ENCODE results near the gene GPR39. TPM values are rescaled to one million over a fixed set of nuclear protein-coding genes. Genes with fewer than 3 reads are reported as not detected.
"Not testable (repeated sequence)": the region's sequence is repeated elsewhere in the genome, so short reads cannot be mapped to it uniquely, and the experiment has no call there.

GPR39 gene
- total and polyA plus RNA-seq, 3 experiments from 2014 or later, result not detected

DNA sequence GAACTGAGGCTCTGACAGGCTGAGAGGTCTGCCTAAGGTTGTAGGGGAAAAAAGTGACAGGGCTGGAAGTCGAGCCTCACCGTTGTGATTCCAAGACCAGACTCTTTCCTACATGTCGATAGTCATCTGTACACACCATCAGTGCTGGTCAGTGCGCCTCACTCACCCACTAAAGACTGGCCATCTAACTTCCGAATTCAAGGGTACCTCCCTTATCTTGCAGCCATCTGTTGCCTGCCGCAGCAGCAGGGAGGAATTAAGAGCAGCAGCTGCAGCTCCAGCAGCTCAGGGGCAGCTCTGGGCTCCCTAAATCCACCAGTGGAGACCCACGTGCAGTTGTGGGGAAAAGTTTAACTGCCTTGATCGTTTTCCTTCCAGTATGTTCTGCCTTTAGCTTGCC lies 32.6 kb upstream of the GPR39 start:
- no peak overlapping the region for H3K27ac ChIP-seq (ENCODE audit: low read depth, low read length)
- H3K27me3 ChIP-seq (ENCODE audit: insufficient read depth, low read length, poor library complexity, severe bottlenecking), result no peaks in the 10 kb centered on the region
- H3K4me1 ChIP-seq (ENCODE audit: insufficient read depth, low read length), result no peaks in the 10 kb centered on the region
- no peaks in the 10 kb centered on the region for H3K9me3 ChIP-seq (ENCODE audit: low read length)
- Mint-ChIP-seq H3K27ac (no peak overlapping the region), H3K4me1 (no peaks in the 10 kb centered on the region), H3K4me3 (no peak overlapping the region), H3K27me3 (peaks cover 0 to 2% of the 10 kb centered on the region in 2 donors), H3K9me3 (peaks cover 6 to 12% (median 10%) of the 10 kb centered on the region in 5 donors), H3K36me3 (peaks cover 0 to 2% (median 0%) of the 10 kb centered on the region in 3 donors)
- POLR2A ChIA-PET, result no interaction called here
- H3K4me3 ChIP-seq (ENCODE audit: low read length), result no peak overlapping the region
- no peak for DNase-seq
- H3K36me3 ChIP-seq (ENCODE audit: insufficient read depth, low read length), result no peaks in the 10 kb centered on the region
- CTCF ChIA-PET, result no interaction called here

- H3K27me3 ChIP-seq (ENCODE audit: insufficient read depth, low read length, poor library complexity, severe bottlenecking), result no peaks in the 10 kb centered on the region
- no peak overlapping the region for H3K27ac Mint-ChIP-seq
- H3K36me3 Mint-ChIP-seq, result peaks cover 0 to 2% (median 0%) of the 10 kb centered on the region in 3 donors
- H3K36me3 ChIP-seq (ENCODE audit: insufficient read depth, low read length), result no peaks in the 10 kb centered on the region
- no peak overlapping the region for H3K4me3 ChIP-seq (ENCODE audit: low read length)
- H3K27ac ChIP-seq (ENCODE audit: low read depth, low read length), result no peak overlapping the region
- H3K27me3 Mint-ChIP-seq, result peaks cover 0 to 2% of the 10 kb centered on the region in 2 donors
- CTCF ChIA-PET, result no interaction called here
- no peak overlapping the region for H3K4me3 Mint-ChIP-seq
- POLR2A ChIA-PET, result no interaction called here
- H3K4me1 ChIP-seq (ENCODE audit: insufficient read depth, low read length), result no peaks in the 10 kb centered on the region
- H3K9me3 Mint-ChIP-seq, result peaks cover 4 to 12% (median 10%) of the 10 kb centered on the region in 5 donors
- H3K9me3 ChIP-seq (ENCODE audit: low read length), result no peaks in the 10 kb centered on the region
- no peaks in the 10 kb centered on the region for H3K4me1 Mint-ChIP-seq
- DNase-seq, result no peak
Measured at GRCh38 chr2:132384491-132385151, 32.0 kb upstream of the GPR39 start.

- Histone ChIP-seq H3K9me3 (ENCODE audit: low read length) (no peaks in the 10 kb centered on the region), H3K4me3 (ENCODE audit: low read length) (no peak overlapping the region), H3K27ac (ENCODE audit: low read depth, low read length) (no peak overlapping the region), H3K36me3 (ENCODE audit: insufficient read depth, low read length) (no peaks in the 10 kb centered on the region), H3K4me1 (ENCODE audit: insufficient read depth, low read length) (no peaks in the 10 kb centered on the region), H3K27me3 (ENCODE audit: insufficient read depth, low read length, poor library complexity, severe bottlenecking) (no peaks in the 10 kb centered on the region)
- Mint-ChIP-seq H3K27me3 (peaks cover 0 to 2% of the 10 kb centered on the region in 2 donors), H3K36me3 (peaks cover 0 to 2% (median 0%) of the 10 kb centered on the region in 3 donors), H3K9me3 (peaks cover 0 to 14% (median 6%) of the 10 kb centered on the region in 5 donors), H3K4me1 (no peaks in the 10 kb centered on the region), H3K4me3 (no peak overlapping the region), H3K27ac (no peak overlapping the region)
- POLR2A ChIA-PET, result no interaction called here
- no peak for DNase-seq
- CTCF ChIA-PET, result no interaction called here
Measured at GRCh38 chr2:132387126-132387525, 29.5 kb upstream of the GPR39 start.

DNA sequence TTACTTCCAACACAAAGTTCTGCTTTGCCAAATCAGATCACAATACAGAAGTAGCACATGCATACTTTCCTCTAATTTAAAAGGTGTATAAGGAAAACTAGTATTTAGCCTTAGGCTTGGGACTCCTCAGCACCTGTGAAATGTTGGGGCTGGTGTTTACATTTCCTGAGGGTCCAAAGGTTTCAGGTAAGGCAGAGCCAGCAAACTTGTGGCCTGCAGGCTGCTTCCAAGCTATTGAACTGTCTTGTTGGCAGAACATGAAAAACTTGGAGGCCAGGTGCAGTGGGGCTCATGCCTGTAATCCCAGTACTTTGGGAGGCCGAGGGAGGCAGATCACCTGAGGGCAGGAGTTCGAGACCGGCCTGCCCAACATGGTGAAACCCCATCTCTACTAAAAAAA lies 26.5 kb upstream of the GPR39 start:
- Mint-ChIP-seq H3K4me1 (no peaks in the 10 kb centered on the region), H3K4me3 (no peak overlapping the region), H3K27ac (no peak overlapping the region), H3K27me3 (peaks cover 0 to 1% of the 10 kb centered on the region in 2 donors), H3K9me3 (peaks cover 0 to 14% (median 3%) of the 10 kb centered on the region in 5 donors), H3K36me3 (no peaks in the 10 kb centered on the region)
- Histone ChIP-seq H3K4me3 (ENCODE audit: low read length) (no peak overlapping the region), H3K27me3 (ENCODE audit: insufficient read depth, low read length, poor library complexity, severe bottlenecking) (no peaks in the 10 kb centered on the region), H3K4me1 (ENCODE audit: insufficient read depth, low read length) (no peaks in the 10 kb centered on the region), H3K9me3 (ENCODE audit: low read length) (no peaks in the 10 kb centered on the region), H3K27ac (ENCODE audit: low read depth, low read length) (no peak overlapping the region), H3K36me3 (ENCODE audit: insufficient read depth, low read length) (no peaks in the 10 kb centered on the region)
- DNase-seq, result no peak
- POLR2A ChIA-PET, result no interaction called here
- CTCF ChIA-PET, result no interaction called here

- no peak overlapping the region for H3K4me3 Mint-ChIP-seq
- ChIA-PET POLR2A (no interaction called here), CTCF (no interaction called here)
- no peak for DNase-seq
- Histone ChIP-seq H3K27ac (ENCODE audit: low read depth, low read length) (no peak overlapping the region), H3K9me3 (ENCODE audit: low read length) (no peaks in the 10 kb centered on the region), H3K4me3 (ENCODE audit: low read length) (no peak overlapping the region), H3K36me3 (ENCODE audit: insufficient read depth, low read length) (no peaks in the 10 kb centered on the region), H3K27me3 (ENCODE audit: insufficient read depth, low read length, poor library complexity, severe bottlenecking) (no peaks in the 10 kb centered on the region), H3K4me1 (ENCODE audit: insufficient read depth, low read length) (no peaks in the 10 kb centered on the region)
- no peaks in the 10 kb centered on the region for H3K27me3 Mint-ChIP-seq
- H3K4me1 Mint-ChIP-seq, result no peaks in the 10 kb centered on the region
- no peak overlapping the region for H3K27ac Mint-ChIP-seq
- H3K36me3 Mint-ChIP-seq, result no peaks in the 10 kb centered on the region
- H3K9me3 Mint-ChIP-seq, result peaks cover 0 to 8% (median 1%) of the 10 kb centered on the region in 5 donors
Measured at GRCh38 chr2:132391378-132391777, 25.2 kb upstream of the GPR39 start.

- Mint-ChIP-seq H3K4me3 (no peak overlapping the region), H3K27ac (no peak overlapping the region), H3K4me1 (no peaks in the 10 kb centered on the region), H3K9me3 (peaks cover 0 to 7% (median 1%) of the 10 kb centered on the region in 5 donors), H3K27me3 (no peaks in the 10 kb centered on the region), H3K36me3 (no peaks in the 10 kb centered on the region)
- no peak for DNase-seq
- Histone ChIP-seq H3K4me3 (ENCODE audit: low read length) (no peak overlapping the region), H3K9me3 (ENCODE audit: low read length) (no peaks in the 10 kb centered on the region), H3K27me3 (ENCODE audit: insufficient read depth, low read length, poor library complexity, severe bottlenecking) (no peaks in the 10 kb centered on the region), H3K27ac (ENCODE audit: low read depth, low read length) (no peak overlapping the region), H3K36me3 (ENCODE audit: insufficient read depth, low read length) (no peaks in the 10 kb centered on the region), H3K4me1 (ENCODE audit: insufficient read depth, low read length) (no peaks in the 10 kb centered on the region)
- ChIA-PET CTCF (no interaction called here), POLR2A (no interaction called here)
Measured at GRCh38 chr2:132392221-132392620, 24.4 kb upstream of the GPR39 start.

- Mint-ChIP-seq H3K4me1 (no peaks in the 10 kb centered on the region), H3K36me3 (no peaks in the 10 kb centered on the region), H3K27ac (peak overlapping the region in 1 of 8 donors; percentile 54), H3K9me3 (peaks cover 0 to 10% (median 1%) of the 10 kb centered on the region in 5 donors), H3K27me3 (no peaks in the 10 kb centered on the region), H3K4me3 (no peak overlapping the region)
- DNase-seq, result no peak
- no peaks in the 10 kb centered on the region for H3K9me3 ChIP-seq (ENCODE audit: low read length)
- ChIA-PET POLR2A (no interaction called here), CTCF (no interaction called here)
- no peaks in the 10 kb centered on the region for H3K36me3 ChIP-seq (ENCODE audit: insufficient read depth, low read length)
- no peak overlapping the region for H3K4me3 ChIP-seq (ENCODE audit: low read length)
- no peaks in the 10 kb centered on the region for H3K27me3 ChIP-seq (ENCODE audit: insufficient read depth, low read length, poor library complexity, severe bottlenecking)
- no peak overlapping the region for H3K27ac ChIP-seq (ENCODE audit: low read depth, low read length)
- H3K4me1 ChIP-seq (ENCODE audit: insufficient read depth, low read length), result no peaks in the 10 kb centered on the region
Measured at GRCh38 chr2:132392879-132393278, 23.7 kb upstream of the GPR39 start.

- H3K27ac ChIP-seq (ENCODE audit: low read depth, low read length); H3K9me3 ChIP-seq (ENCODE audit: low read length); H3K4me3 ChIP-seq (ENCODE audit: low read length); DNase-seq; H3K4me1 ChIP-seq (ENCODE audit: insufficient read depth, low read length); H3K36me3 ChIP-seq (ENCODE audit: insufficient read depth, low read length); H3K4me3 Mint-ChIP-seq; H3K27ac Mint-ChIP-seq; H3K4me1 Mint-ChIP-seq; H3K27me3 Mint-ChIP-seq; CTCF ChIA-PET; POLR2A ChIA-PET; H3K36me3 Mint-ChIP-seq; H3K27me3 ChIP-seq (ENCODE audit: insufficient read depth, low read length, poor library complexity, severe bottlenecking): not testable (repeated sequence)
- peaks cover 0 to 12% (median 4%) of the 10 kb centered on the region in 5 donors for H3K9me3 Mint-ChIP-seq
Measured at GRCh38 chr2:132397042-132397441, 19.6 kb upstream of the GPR39 start.

Measured in CD8-positive, alpha-beta memory T cell (primary cell).